Nephron (organoid): ENCODE measurements around the gene SCAF8.

Source experiments
- H3K27ac Mint-ChIP-seq, 3 experiments: 2 replicates each; pipeline ENCODE4 v1.8.0; 2020; ENCODE audit warnings: mixed read lengths in 3 of 3, mild to moderate bottlenecking in 2 of 3, moderate library complexity in 1 of 3
- H3K27me3 Mint-ChIP-seq: 2 replicates; pipeline ENCODE4 v1.8.0; 2021; ENCODE audit warnings: low read depth, mild to moderate bottlenecking, moderate library complexity, mixed read lengths
- H3K36me3 Mint-ChIP-seq: 2 replicates; pipeline ENCODE4 v1.8.0; 2020; ENCODE audit warnings: low read depth, mixed read lengths
- H3K4me1 Mint-ChIP-seq: 2 replicates; pipeline ENCODE4 v1.8.0; 2020; ENCODE audit warnings: mixed read lengths
- H3K4me3 Mint-ChIP-seq, 3 experiments: 2 replicates each; pipeline ENCODE4 v1.8.0; 2020; ENCODE audit warnings: mild to moderate bottlenecking in 3 of 3, mixed read lengths in 3 of 3, moderate library complexity in 2 of 3
- H3K9me3 Mint-ChIP-seq: 2 replicates; pipeline ENCODE4 v1.8.0; 2020; ENCODE audit warnings: mixed read lengths
- CTCF ChIP-seq, 3 experiments: fragments of 200-600 bp; sonication (generic); IDR thresholded peaks; one replicate each; pipeline ENCODE4 v1.5.0; 2021; ENCODE audit warnings: antibody characterized with exemption in 3 of 3; ENCODE audit not compliant: unreplicated experiment in 3 of 3

SCAF8 gene

GRCh38 chr6:154733183-154733625 is at the start of gene SCAF8:
SCAF8 (plus strand) TSS chr6:154733416; CDS start chr6:154733901, 485 bp downstream.
- peaks cover 31% of the 10 kb centered on the region for H3K4me1 Mint-ChIP-seq
- peak within 1 kb of the TSS; percentile 85 to 96 (median 94) for H3K4me3 Mint-ChIP-seq
- H3K9me3 Mint-ChIP-seq = no peaks in the 10 kb centered on the region
- no peaks in the 10 kb centered on the region for H3K27me3 Mint-ChIP-seq
- peak; percentile 80 to 88 (median 86) for TF ChIP-seq CTCF (IDR thresholded peaks at IDR 0.05; ENCODE audit: unreplicated experiment in 3 of 3)
- peak within 1 kb of the TSS; percentile 98 to 99 (median 99) for H3K27ac Mint-ChIP-seq
- peaks cover 14% of the 10 kb centered on the region for H3K36me3 Mint-ChIP-seq

- no peak overlapping the region for H3K27ac Mint-ChIP-seq
- H3K27me3 Mint-ChIP-seq = peaks cover 11% of the 10 kb centered on the region
- no peaks in the 10 kb centered on the region for H3K36me3 Mint-ChIP-seq
Observed at GRCh38 chr6:154683756-154684523, 49.3 kb upstream of the SCAF8 start.

GRCh38 chr6:154686162-154686561 is 47.1 kb upstream of the SCAF8 start:
- no peak overlapping the region for H3K4me3 Mint-ChIP-seq
- TF ChIP-seq CTCF (IDR thresholded peaks at IDR 0.05; ENCODE audit: unreplicated experiment in 3 of 3) = no peak
- H3K36me3 Mint-ChIP-seq = no peaks in the 10 kb centered on the region
- no peak overlapping the region for H3K27ac Mint-ChIP-seq
- H3K4me1 Mint-ChIP-seq = peaks cover 19% of the 10 kb centered on the region
- H3K9me3 Mint-ChIP-seq = peaks cover 5% of the 10 kb centered on the region
- H3K27me3 Mint-ChIP-seq = peaks cover 11% of the 10 kb centered on the region

More at GRCh38 chr6:154683756-154684523, 49.3 kb upstream of the SCAF8 start:
- Mint-ChIP-seq H3K4me1 (peaks cover 9% of the 10 kb centered on the region), H3K9me3 (peaks cover 5% of the 10 kb centered on the region), H3K4me3 (no peak overlapping the region)
- TF ChIP-seq CTCF (IDR thresholded peaks at IDR 0.05; ENCODE audit: unreplicated experiment in 3 of 3) = no peak

- no peak for TF ChIP-seq CTCF (IDR thresholded peaks at IDR 0.05; ENCODE audit: unreplicated experiment in 3 of 3)
- H3K27me3 Mint-ChIP-seq = peaks cover 3% of the 10 kb centered on the region
- H3K4me1 Mint-ChIP-seq = peaks cover 11% of the 10 kb centered on the region
- H3K27ac Mint-ChIP-seq = peak overlapping the region in 2 of 3 experiments; percentile 2 to 8
- no peak overlapping the region for H3K4me3 Mint-ChIP-seq
- H3K36me3 Mint-ChIP-seq = no peaks in the 10 kb centered on the region
- H3K9me3 Mint-ChIP-seq = peaks cover 5% of the 10 kb centered on the region
Observed at GRCh38 chr6:154689493-154690255, 43.5 kb upstream of the SCAF8 start.

- Mint-ChIP-seq H3K27ac (no peak overlapping the region), H3K4me3 (no peak overlapping the region), H3K4me1 (peaks cover 11% of the 10 kb centered on the region), H3K36me3 (no peaks in the 10 kb centered on the region), H3K9me3 (peaks cover 4% of the 10 kb centered on the region), H3K27me3 (peaks cover 3% of the 10 kb centered on the region)
- TF ChIP-seq CTCF (IDR thresholded peaks at IDR 0.05; ENCODE audit: unreplicated experiment in 3 of 3) = no peak
Observed at GRCh38 chr6:154690857-154691256, 42.4 kb upstream of the SCAF8 start.
